Right atrium auricular region (tissue), 2 donors: ENCODE results near the gene CLIP4. TPM values are rescaled to one million over a fixed set of nuclear protein-coding genes. Genes with fewer than 3 reads are reported as not detected.

Experiments
- DNase-seq: peaks from one replicate; pipeline ENCODE4 v3.0.0-alpha.2; 2019; ENCODE audit warnings: low spot score
- H3K27ac ChIP-seq, 2 donors: fragments of 200-600 bp; sonication (generic); 1 replicate in 1 of 2; 2 replicates in 1 of 2; pipeline ENCODE4 v1.5.1; 2016 to 2019
- H3K27me3 ChIP-seq, 2 donors: fragments of 200-600 bp; sonication (generic); one replicate each; pipeline versions ENCODE4 v1.5.1 to v1.6.0; 2017 to 2019
- H3K36me3 ChIP-seq: fragments of 200-600 bp; sonication (generic); one replicate; pipeline ENCODE4 v1.5.1; 2016
- H3K4me1 ChIP-seq, 2 donors: fragments of 200-600 bp; sonication (generic); one replicate each; pipeline versions ENCODE4 v1.5.1 to v1.6.0; 2017 to 2019
- H3K4me3 ChIP-seq, 2 donors: fragments of 200-600 bp; sonication (generic); 1 replicate in 1 of 2; 2 replicates in 1 of 2; pipeline ENCODE4 v1.5.1; 2017 to 2019; ENCODE audit warnings: mild to moderate bottlenecking in 1 of 2, moderate library complexity in 1 of 2
- H3K9me3 ChIP-seq, 2 donors: fragments of 200-600 bp; sonication (generic); one replicate each; pipeline ENCODE4 v1.5.1; 2019
- CTCF ChIP-seq, 2 donors: fragments of 200-600 bp; sonication (generic); IDR thresholded peaks; one replicate each; pipeline ENCODE4 v1.5.1; 2019; ENCODE audit warnings: antibody characterized with exemption in 2 of 2
- total RNA-seq, 2 donors: library from RNA; depleted of rRNA; stranded (reverse); fragments of >200 nt; gene quantifications; one replicate each; pipeline ENCODE4 v1.1.0, GENCODE V29; 2016

The CLIP4 gene
- total RNA-seq, 2 donors from 2014 or later: 66.5 to 71.0 TPM

GRCh38 chr2:29119211-29119610, 4.0 kb downstream of the CLIP4 start:
- Histone ChIP-seq H3K4me1 (peaks cover 0 to 41% of the 10 kb centered on the region in 2 donors), H3K4me3 (no peak overlapping the region), H3K27me3 (no peaks in the 10 kb centered on the region), H3K9me3 (peaks cover 0 to 4% of the 10 kb centered on the region in 2 donors), H3K27ac (peak overlapping the region in 1 of 2 donors; percentile 22), H3K36me3 (peaks cover 5% of the 10 kb centered on the region)
- no peak for DNase-seq
- TF ChIP-seq CTCF (IDR thresholded peaks at IDR 0.05): no peak

- Histone ChIP-seq H3K4me1 (peaks cover 0 to 32% of the 10 kb centered on the region in 2 donors), H3K27me3 (no peaks in the 10 kb centered on the region), H3K9me3 (peaks cover 0 to 7% of the 10 kb centered on the region in 2 donors), H3K4me3 (no peak overlapping the region), H3K27ac (no peak overlapping the region), H3K36me3 (peaks cover 14% of the 10 kb centered on the region)
- DNase-seq: no peak
- no peak for TF ChIP-seq CTCF (IDR thresholded peaks at IDR 0.05)
Observed at GRCh38 chr2:29120846-29121245, 5.6 kb downstream of the CLIP4 start.

DNA sequence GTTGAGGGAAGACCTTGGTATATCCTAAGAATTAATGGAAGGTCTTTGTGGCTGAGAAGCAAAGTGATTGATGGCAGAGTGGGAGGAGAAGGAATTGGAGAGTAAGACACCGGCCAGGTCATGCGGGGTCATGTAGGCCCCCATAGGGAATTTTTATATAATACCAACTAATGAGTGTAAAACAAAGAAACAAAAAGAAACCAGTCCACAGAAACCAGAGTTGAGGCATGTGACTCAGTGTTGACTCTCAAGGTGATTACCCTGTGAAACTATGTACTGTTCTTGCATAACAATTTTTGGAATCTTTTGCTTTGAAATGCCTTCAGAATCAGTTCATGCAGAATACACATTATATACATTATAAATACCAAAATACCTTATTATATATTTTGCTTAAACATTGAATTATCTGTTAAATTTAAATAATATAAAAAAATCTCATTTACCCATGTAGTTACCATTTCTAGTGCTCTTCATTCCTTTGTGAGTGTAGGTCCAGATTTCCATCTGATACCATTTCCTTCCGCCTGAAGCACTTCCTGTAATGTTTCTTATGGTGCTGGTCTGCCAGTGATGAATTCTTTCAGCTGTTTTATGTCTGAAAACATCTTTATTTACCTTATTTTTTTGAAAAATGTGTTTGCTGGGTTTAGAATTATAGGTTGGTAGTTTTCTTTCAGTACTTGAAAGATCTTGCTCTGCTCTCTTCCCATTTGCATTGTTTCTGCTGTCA, 8.6 kb downstream of the CLIP4 start:
- Histone ChIP-seq H3K9me3 (peaks cover 0 to 7% of the 10 kb centered on the region in 2 donors), H3K4me3 (no peak overlapping the region), H3K36me3 (peaks cover 14% of the 10 kb centered on the region), H3K27ac (no peak overlapping the region), H3K4me1 (peaks cover 0 to 19% of the 10 kb centered on the region in 2 donors), H3K27me3 (no peaks in the 10 kb centered on the region)
- no peak for TF ChIP-seq CTCF (IDR thresholded peaks at IDR 0.05)
- no peak for DNase-seq

DNA sequence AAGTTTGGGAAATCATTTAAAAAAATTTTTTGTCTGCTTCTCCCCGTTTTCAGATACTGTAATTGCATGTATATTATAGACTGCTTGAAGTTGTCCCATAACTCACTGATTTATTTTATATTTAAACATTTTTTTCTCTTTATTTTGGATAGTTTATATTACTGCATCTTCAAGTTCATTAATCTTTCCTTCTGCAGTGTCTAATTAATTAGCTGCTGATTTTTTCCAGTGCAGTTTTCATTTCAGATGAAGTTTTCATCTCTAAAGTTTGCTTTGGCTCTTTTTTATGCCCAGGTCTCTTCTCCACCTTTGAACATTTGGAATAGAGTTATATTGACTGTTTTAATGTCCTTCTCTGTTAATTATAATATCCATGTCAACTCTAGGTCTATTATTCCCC, 9.3 kb downstream of the CLIP4 start:
- Histone ChIP-seq H3K4me1 (peaks cover 0 to 26% of the 10 kb centered on the region in 2 donors), H3K4me3 (no peak overlapping the region), H3K36me3 (peaks cover 14% of the 10 kb centered on the region), H3K9me3 (peaks cover 0 to 7% of the 10 kb centered on the region in 2 donors), H3K27ac (no peak overlapping the region), H3K27me3 (no peaks in the 10 kb centered on the region)
- DNase-seq: no peak
- no peak for TF ChIP-seq CTCF (IDR thresholded peaks at IDR 0.05)

- H3K36me3 ChIP-seq: peaks cover 32% of the 10 kb centered on the region
- no peak for DNase-seq
- no peaks in the 10 kb centered on the region for H3K27me3 ChIP-seq
- peak overlapping the region; percentile 61 to 73 for H3K27ac ChIP-seq
- H3K4me1 ChIP-seq: peaks cover 0 to 26% of the 10 kb centered on the region in 2 donors
- no peaks in the 10 kb centered on the region for H3K9me3 ChIP-seq
- TF ChIP-seq CTCF (IDR thresholded peaks at IDR 0.05): no peak
- H3K4me3 ChIP-seq: no peak overlapping the region
Observed at GRCh38 chr2:29129586-29130281, 14.5 kb downstream of the CLIP4 start.
